Ascending aorta (tissue), 2 donors: ENCODE data around the gene KCTD20. TPM values are rescaled to one million over a fixed set of nuclear protein-coding genes. Genes with fewer than 3 reads are reported as not detected.

ENCODE experiments used
- DNase-seq, 2 donors: peaks; one replicate each; pipeline ENCODE4 v3.0.0-alpha.2; 2019; ENCODE audit warnings: low spot score in 2 of 2
- H3K27ac ChIP-seq, 2 donors: fragments of 200-600 bp; sonication (generic); one replicate each; pipeline ENCODE4 v1.5.1; 2016 to 2017; ENCODE audit warnings: mild to moderate bottlenecking in 1 of 2
- H3K27me3 ChIP-seq: fragments of 200-600 bp; sonication (generic); one replicate; pipeline ENCODE4 v1.5.1; 2017
- H3K36me3 ChIP-seq, 2 donors: fragments of 200-600 bp; sonication (generic); one replicate each; pipeline ENCODE4 v1.5.1; 2016
- H3K4me1 ChIP-seq, 2 donors: fragments of 200-600 bp; sonication (generic); one replicate each; pipeline ENCODE4 v1.5.1; 2016 to 2017; ENCODE audit warnings: mild to moderate bottlenecking in 1 of 2
- H3K4me3 ChIP-seq, 2 donors: fragments of 200-600 bp; sonication (generic); one replicate each; pipeline ENCODE4 v1.5.1; 2016 to 2017; ENCODE audit warnings: mild to moderate bottlenecking in 1 of 2
- H3K9me3 ChIP-seq, 2 donors: fragments of 200-600 bp; sonication (generic); one replicate each; pipeline ENCODE4 v1.5.1; 2016
- intact Hi-C: fragments of 100-400 bp; cut with DNase I; formaldehyde crosslinking; loops from one replicate; pipeline ENCODE4 v1.15.1; 2023
- total RNA-seq: library from RNA; depleted of rRNA; stranded (reverse); fragments of >200 nt; gene quantifications from one replicate; pipeline ENCODE4 v1.1.0, GENCODE V29; 2016
- TF ChIP-seq, protein P1 (sequence below), 3 experiments: fragments of 200-600 bp in 2 of 3; fragments of 450-650 bp in 1 of 3; sonication (generic) in 2 of 3; IDR thresholded peaks; one replicate each; pipeline ENCODE4 v1.5.1; 2016 to 2019; ENCODE audit warnings: antibody characterized with exemption in 3 of 3, mild to moderate bottlenecking in 1 of 3, moderate library complexity in 1 of 3

The KCTD20 gene
- total RNA-seq, 1 donor from 2014 or later, result 71.5 TPM

DNA sequence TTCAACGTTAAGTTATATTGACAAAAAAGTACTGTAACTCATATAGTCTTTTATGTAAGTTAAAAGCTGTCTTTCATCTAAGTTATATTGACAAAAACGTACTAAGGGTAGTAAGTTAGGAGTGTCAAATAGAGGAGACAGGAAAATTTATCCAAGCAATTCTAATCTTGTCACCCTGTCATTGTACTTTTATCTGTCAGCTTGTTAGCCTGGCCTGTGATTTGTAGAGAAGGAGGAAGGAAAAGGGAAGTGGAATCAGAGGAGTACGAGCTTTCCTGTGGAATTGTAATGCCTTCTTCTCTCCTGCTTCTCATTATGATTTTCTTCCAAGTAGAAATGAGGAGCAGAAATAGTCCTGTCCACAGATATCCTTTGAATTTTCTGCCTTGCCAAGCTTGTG lies 18.8 kb downstream of the KCTD20 start:
- no peak overlapping the region for H3K4me3 ChIP-seq
- TF ChIP-seq, protein P1, sequence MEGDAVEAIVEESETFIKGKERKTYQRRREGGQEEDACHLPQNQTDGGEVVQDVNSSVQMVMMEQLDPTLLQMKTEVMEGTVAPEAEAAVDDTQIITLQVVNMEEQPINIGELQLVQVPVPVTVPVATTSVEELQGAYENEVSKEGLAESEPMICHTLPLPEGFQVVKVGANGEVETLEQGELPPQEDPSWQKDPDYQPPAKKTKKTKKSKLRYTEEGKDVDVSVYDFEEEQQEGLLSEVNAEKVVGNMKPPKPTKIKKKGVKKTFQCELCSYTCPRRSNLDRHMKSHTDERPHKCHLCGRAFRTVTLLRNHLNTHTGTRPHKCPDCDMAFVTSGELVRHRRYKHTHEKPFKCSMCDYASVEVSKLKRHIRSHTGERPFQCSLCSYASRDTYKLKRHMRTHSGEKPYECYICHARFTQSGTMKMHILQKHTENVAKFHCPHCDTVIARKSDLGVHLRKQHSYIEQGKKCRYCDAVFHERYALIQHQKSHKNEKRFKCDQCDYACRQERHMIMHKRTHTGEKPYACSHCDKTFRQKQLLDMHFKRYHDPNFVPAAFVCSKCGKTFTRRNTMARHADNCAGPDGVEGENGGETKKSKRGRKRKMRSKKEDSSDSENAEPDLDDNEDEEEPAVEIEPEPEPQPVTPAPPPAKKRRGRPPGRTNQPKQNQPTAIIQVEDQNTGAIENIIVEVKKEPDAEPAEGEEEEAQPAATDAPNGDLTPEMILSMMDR (IDR thresholded peaks at IDR 0.05), result no peak
- no peak for DNase-seq
- no peak overlapping the region for H3K27ac ChIP-seq
- intact Hi-C loops, result no loop called here
- H3K36me3 ChIP-seq, result no peaks in the 10 kb centered on the region
- peaks cover 0 to 4% of the 10 kb centered on the region in 2 donors for H3K4me1 ChIP-seq
- no peaks in the 10 kb centered on the region for H3K27me3 ChIP-seq
- H3K9me3 ChIP-seq, result no peaks in the 10 kb centered on the region

DNA sequence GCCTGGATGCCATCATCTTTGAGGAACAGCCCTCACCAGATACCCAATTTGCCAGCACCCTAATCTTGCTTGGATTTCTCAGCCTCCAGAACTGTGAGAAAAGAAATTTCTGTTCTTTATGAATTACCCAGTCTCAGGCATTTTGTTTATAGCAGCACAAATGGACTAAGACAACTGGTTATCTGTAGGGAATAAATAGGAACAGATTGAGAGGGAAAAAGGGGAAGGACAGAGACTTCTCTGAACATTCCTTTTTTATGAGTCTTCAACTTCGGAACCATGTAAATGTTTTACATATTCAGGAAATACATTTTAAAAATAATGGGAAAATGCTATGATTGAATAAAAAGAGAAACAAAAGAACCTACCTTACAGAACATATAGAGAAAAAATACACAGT lies 20.9 kb downstream of the KCTD20 start:
- Histone ChIP-seq H3K27ac (no peak overlapping the region), H3K9me3 (no peaks in the 10 kb centered on the region), H3K4me1 (peaks cover 0 to 4% of the 10 kb centered on the region in 2 donors), H3K27me3 (no peaks in the 10 kb centered on the region), H3K4me3 (no peak overlapping the region), H3K36me3 (no peaks in the 10 kb centered on the region)
- intact Hi-C loops, result no loop called here
- TF ChIP-seq, protein P1 (IDR thresholded peaks at IDR 0.05), result no peak
- DNase-seq, result no peak

DNA sequence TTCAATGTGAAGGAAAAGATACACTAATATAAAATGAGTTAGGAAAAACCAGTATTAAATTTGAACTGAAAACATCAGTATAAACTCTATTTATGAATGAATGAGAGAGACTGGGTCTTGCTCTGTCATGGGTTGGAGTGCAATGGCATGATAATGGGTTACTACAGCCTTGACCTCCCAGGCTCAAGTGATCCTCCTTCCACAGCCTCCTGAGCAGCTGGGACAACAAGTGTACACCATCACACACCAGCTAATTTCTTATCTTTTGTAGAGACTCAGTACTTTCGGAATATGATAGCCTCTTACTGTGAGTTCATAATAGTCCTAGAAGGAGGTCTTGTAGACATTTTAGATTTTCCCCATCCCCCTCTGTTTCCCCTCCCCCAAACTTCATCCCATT lies 21.4 kb downstream of the KCTD20 start:
- DNase-seq, result no peak
- no peaks in the 10 kb centered on the region for H3K27me3 ChIP-seq
- TF ChIP-seq, protein P1 (IDR thresholded peaks at IDR 0.05), result no peak
- H3K9me3 ChIP-seq, result no peaks in the 10 kb centered on the region
- H3K27ac ChIP-seq, result no peak overlapping the region
- peaks cover 0 to 4% of the 10 kb centered on the region in 2 donors for H3K4me1 ChIP-seq
- no peak overlapping the region for H3K4me3 ChIP-seq
- H3K36me3 ChIP-seq, result no peaks in the 10 kb centered on the region
- intact Hi-C loops, result no loop called here

DNA sequence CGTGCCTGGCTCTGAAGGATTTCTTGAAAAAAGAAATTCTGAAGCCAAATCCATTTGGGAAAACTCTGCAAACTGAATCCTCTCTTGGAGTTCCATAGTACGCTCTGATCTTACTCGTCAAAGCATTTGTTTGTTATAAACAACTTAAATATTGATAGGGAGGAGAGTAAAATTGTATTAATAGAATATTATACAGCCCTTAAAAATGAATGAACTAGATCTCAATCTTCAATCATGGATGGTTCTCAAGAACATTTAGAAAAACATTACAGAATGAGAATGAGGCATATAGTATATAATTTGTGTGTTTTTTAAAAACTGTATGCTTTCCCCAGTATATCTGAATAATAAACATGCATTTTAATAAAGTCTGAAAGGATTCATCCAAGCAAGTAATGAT lies 24.8 kb downstream of the KCTD20 start:
- intact Hi-C loops, result no loop called here
- no peaks in the 10 kb centered on the region for H3K9me3 ChIP-seq
- DNase-seq, result no peak

DNA sequence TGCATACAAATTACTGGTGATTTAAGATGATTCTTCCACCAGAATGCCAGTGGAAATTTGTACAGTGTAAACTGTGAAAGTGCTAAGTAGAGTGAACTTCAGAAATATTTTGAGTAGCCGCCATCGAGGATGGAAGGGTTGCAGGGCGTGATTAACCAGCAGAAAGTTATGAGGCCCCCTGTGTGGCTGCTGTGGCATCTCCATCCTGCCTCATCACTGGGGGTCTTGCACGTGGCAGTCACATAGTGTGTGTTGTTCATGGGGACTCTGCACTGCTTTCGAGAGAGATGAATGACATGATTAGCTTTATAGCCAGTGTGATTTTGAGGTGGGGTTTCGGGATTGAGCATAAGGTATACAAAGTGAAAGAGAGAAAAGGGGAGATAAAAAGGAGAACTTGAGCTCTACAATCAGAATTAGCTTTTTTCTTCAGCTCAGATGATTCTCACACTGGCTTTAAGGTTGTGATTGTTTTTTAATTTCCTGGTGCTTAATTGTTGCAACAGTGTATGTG lies 26.4 kb downstream of the KCTD20 start:
- TF ChIP-seq, protein P1 (IDR thresholded peaks at IDR 0.05), result no peak
- Histone ChIP-seq H3K27me3 (no peaks in the 10 kb centered on the region), H3K9me3 (no peaks in the 10 kb centered on the region), H3K27ac (no peak overlapping the region), H3K4me3 (no peak overlapping the region), H3K36me3 (peaks cover 20 to 21% of the 10 kb centered on the region in 2 donors), H3K4me1 (no peaks in the 10 kb centered on the region)
- DNase-seq, result no peak
- intact Hi-C loops, result no loop called here

More for the DNA sequence above, 24.8 kb downstream of the KCTD20 start:
- H3K4me3 ChIP-seq, result no peak overlapping the region
- no peak overlapping the region for H3K27ac ChIP-seq
- H3K4me1 ChIP-seq, result no peaks in the 10 kb centered on the region
- peaks cover 14 to 15% of the 10 kb centered on the region in 2 donors for H3K36me3 ChIP-seq
- TF ChIP-seq, protein P1 (IDR thresholded peaks at IDR 0.05), result no peak
- H3K27me3 ChIP-seq, result no peaks in the 10 kb centered on the region

DNA sequence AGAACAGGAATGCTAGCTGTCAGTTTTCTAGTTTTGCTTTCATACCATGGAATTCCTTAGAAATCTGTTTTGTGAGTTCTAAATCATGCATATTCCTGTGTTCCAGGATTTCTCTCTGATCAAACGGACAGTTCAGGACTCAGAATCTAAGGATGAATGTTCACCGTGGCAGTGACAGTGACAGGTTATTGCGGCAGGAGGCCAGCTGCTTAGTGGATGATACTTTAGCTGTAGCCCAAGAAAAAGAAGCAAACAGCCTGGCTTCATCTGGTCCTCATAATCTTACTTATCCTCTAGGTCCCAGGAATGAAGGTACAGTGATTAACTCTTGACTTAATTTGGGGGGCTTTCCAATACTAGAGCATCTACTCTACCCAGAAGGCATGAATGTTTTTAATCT lies 27.1 kb downstream of the KCTD20 start:
- Histone ChIP-seq H3K4me1 (no peaks in the 10 kb centered on the region), H3K27ac (no peak overlapping the region), H3K4me3 (no peak overlapping the region), H3K27me3 (no peaks in the 10 kb centered on the region), H3K36me3 (peaks cover 20 to 26% of the 10 kb centered on the region in 2 donors), H3K9me3 (no peaks in the 10 kb centered on the region)
- intact Hi-C loops, result no loop called here
- TF ChIP-seq, protein P1 (IDR thresholded peaks at IDR 0.05), result no peak
- DNase-seq, result no peak
